ENCODE results near the gene UQCC3.

Gene UQCC3

GRCh38 chr11:62719302-62719978, 48.0 kb downstream of the UQCC3 start:
- peaks cover 69% of the 10 kb centered on the region for H3K4me1 Mint-ChIP-seq
- H3K9me3 Mint-ChIP-seq: no peaks in the 10 kb centered on the region
- no peaks in the 10 kb centered on the region for H3K27me3 Mint-ChIP-seq
- no peak for DNase-seq
- no peak for ATAC-seq
- no peak overlapping the region for H3K4me3 Mint-ChIP-seq
- peak overlapping the region in 1 of 2 donors; percentile 42 for H3K27ac Mint-ChIP-seq

DNA sequence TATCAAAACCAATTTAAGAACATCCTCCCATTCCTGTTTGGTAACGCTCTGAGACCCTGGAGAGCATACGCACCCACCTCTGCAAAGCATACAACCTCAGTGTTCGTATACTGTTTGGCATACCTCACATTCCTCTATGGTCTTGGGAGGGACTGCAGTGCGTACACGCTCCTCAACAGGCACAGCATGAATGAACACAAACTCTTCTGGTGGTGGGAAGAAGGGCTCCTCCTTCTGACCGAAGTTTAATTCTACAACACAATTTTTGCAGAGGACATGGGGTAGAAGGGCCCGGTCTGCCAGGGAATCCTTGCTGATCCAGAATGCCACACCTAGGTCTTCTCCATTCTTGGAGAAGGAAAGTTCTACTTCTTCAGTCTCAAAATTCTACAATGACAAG, 50.5 kb downstream of the UQCC3 start:
- peaks cover 57% of the 10 kb centered on the region for H3K4me1 Mint-ChIP-seq
- no peaks in the 10 kb centered on the region for H3K9me3 Mint-ChIP-seq
- peak overlapping the region in 1 of 2 donors; percentile 20 for H3K27ac Mint-ChIP-seq
- DNase-seq: no peak
- no peaks in the 10 kb centered on the region for H3K27me3 Mint-ChIP-seq
- ATAC-seq: no peak
- H3K4me3 Mint-ChIP-seq: no peak overlapping the region

Data from stimulated activated naive CD8-positive, alpha-beta T cell treated with anti-CD3 and anti-CD28 coated beads, Interleukin-15, amount 100 ng/mL, for 72 hours (primary cell).